Breast epithelium (tissue), 3 donors: ENCODE data around the gene ITGA3.

ENCODE experiments used
- CTCF ChIP-seq, 3 donors: fragments of 450-650 bp; IDR thresholded peaks; one replicate each; pipeline ENCODE4 v1.5.1; 2016 to 2017; ENCODE audit warnings: antibody characterized with exemption in 3 of 3, mild to moderate bottlenecking in 3 of 3, moderate library complexity in 3 of 3
- POLR2AphosphoS5 ChIP-seq, 3 donors: sonication (generic); formaldehyde crosslinking; IDR thresholded peaks; one replicate each; pipeline ENCODE4 v1.6.1; 2017; ENCODE audit warnings: antibody characterized with exemption in 3 of 3

- TF ChIP-seq CTCF (IDR thresholded peaks at IDR 0.05) (no peak), POLR2AphosphoS5 (IDR thresholded peaks at IDR 0.05) (no peak)
Observed at GRCh38 chr17:50071692-50072091, 15.8 kb downstream of the ITGA3 start.
